Measurements from ENCODE around the gene TMEM175. TPM values are rescaled to one million over a fixed set of nuclear protein-coding genes. Genes with fewer than 3 reads are reported as not detected.

Gene TMEM175
- total and polyA plus RNA-seq, 2 donors (not counting 1 experiment from before 2014, with no cell fraction given), result 44.4 to 432 TPM

DNA sequence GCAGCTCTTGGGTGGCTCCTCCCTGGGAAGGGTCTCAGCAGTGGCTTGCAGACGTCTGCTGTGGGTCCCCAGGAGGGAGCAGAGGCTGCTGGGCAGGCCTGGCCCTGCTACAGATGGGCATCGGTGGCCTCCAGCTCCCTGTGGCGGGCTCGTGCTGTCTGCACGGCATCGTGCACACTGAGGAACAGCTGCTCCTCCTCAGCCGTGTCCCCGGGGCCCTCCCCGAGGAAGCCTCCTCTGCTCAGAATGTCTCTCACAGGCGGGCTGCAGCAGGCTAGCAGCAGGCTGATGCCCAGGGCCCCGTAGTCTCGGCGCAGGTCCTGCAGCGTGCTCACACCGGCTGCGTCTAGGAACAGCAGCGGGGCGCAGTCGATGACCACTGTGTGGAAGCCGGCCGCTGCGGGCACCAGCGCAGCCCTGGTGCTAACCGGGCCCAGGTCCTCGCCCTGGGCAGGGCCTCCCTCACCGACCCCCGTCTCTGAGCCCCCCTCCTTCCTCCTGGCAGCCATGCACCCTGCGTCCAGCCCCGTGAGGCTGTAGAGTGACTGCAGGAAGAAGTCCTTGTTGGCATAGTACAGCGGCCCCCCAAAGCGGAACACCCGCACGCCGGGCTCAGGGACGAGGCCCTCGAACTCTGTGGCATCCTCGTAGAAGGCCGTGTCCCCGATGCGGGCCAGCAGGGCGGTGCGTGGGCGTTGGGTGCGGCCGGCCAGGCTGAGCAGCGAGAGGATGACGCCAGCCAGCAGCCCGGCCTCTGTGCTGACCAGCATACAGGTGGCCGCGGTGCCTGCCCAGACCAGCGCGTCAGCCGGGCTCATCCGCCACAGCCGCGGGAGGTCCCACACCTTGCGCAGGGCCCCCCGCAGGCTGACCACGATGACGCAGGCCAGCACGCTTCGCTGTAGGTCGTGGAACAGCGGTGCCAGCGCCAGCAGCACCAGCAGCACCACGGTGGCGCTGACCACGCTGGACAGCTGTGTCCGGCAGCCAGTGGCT lies 56.8 kb downstream of the TMEM175 start:
- Histone ChIP-seq H3K36me3 (replicated peaks in 1 of 2; ENCODE audit: control extremely low read depth in 1 of 2, control insufficient read depth in 1 of 2, extremely low read depth in 1 of 2, insufficient read depth in 2 of 2, low read length in 1 of 2) (no peaks in the 10 kb centered on the region), H3K9ac (ENCODE audit: low read length) (no peak overlapping the region), H4K20me1 (ENCODE audit: control insufficient read depth, insufficient read depth, low read length, poor library complexity, severe bottlenecking) (peaks cover 14% of the 10 kb centered on the region), H3K27me3 (replicated peaks in 1 of 4; ENCODE audit: control extremely low read depth in 1 of 4, control insufficient read depth in 3 of 4, insufficient read depth in 4 of 4, low read length in 3 of 4) (no peaks in the 10 kb centered on the region), H3K9me3 (ENCODE audit: control extremely low read depth in 1 of 3, control insufficient read depth in 2 of 3, insufficient read depth in 1 of 3, low read length in 2 of 3) (no peaks in the 10 kb centered on the region), H3K79me2 (ENCODE audit: control insufficient read depth, insufficient read depth, low read length) (peaks cover 10% of the 10 kb centered on the region), H3K4me1 (ENCODE audit: control insufficient read depth in 2 of 2, insufficient read depth in 2 of 2, low read length in 2 of 2) (peaks cover 25 to 26% of the 10 kb centered on the region in 2 donors), H3K27ac (ENCODE audit: low read length in 2 of 2) (no peak overlapping the region), H3K4me2 (replicated peaks; ENCODE audit: low read depth, low read length, poor library complexity, severe bottlenecking) (no peak overlapping the region), H2AFZ (ENCODE audit: insufficient read depth, low read depth, low read length, poor library complexity, severe bottlenecking) (no peak overlapping the region), H3K4me3 (ENCODE audit: control extremely low read depth in 1 of 5, extremely low read depth in 1 of 5, insufficient read depth in 1 of 5, low read depth in 2 of 5, low read length in 4 of 5) (no peak overlapping the region)
- intact Hi-C loops (cut with micrococcal nuclease), result loop anchor here (5.0 to 10.0 kb wide), 2 partner anchors 92 to 744 kb away; no protein-coding TSS in a partner anchor
- ATAC-seq (ENCODE audit: low read depth) (no peak), DNase-seq (no peak)
- Mint-ChIP-seq H3K4me1 (peaks cover 26% of the 10 kb centered on the region), H3K27me3 (no peaks in the 10 kb centered on the region), H3K4me3 (no peak overlapping the region), H3K9me3 (ENCODE audit: insufficient read depth) (no peaks in the 10 kb centered on the region), H3K27ac (no peak overlapping the region)
- POLR2A ChIA-PET, result interaction anchor here (0.5 kb wide), 1 partner anchor 174 kb away, joined by 3 read pairs; no protein-coding TSS in a partner anchor
- WGBS (ENCODE audit: insufficient coverage), result 97% methylated on average over 68 of the region's 69 CpGs
- CTCF ChIA-PET, result interaction anchor here (2.5 to 6.7 kb wide), 3 partner anchors 55 to 247 kb away, joined by 23 to 90 read pairs (median 68); partner anchors contain the start of genes GAK and TMEM175
- TF ChIP-seq EZH2 (IDR thresholded peaks at IDR 0.05; ENCODE audit: borderline replicate concordance, insufficient read depth, low read depth, low read length, poor library complexity, severe bottlenecking), result no peak
- TF ChIP-seq, protein P1, sequence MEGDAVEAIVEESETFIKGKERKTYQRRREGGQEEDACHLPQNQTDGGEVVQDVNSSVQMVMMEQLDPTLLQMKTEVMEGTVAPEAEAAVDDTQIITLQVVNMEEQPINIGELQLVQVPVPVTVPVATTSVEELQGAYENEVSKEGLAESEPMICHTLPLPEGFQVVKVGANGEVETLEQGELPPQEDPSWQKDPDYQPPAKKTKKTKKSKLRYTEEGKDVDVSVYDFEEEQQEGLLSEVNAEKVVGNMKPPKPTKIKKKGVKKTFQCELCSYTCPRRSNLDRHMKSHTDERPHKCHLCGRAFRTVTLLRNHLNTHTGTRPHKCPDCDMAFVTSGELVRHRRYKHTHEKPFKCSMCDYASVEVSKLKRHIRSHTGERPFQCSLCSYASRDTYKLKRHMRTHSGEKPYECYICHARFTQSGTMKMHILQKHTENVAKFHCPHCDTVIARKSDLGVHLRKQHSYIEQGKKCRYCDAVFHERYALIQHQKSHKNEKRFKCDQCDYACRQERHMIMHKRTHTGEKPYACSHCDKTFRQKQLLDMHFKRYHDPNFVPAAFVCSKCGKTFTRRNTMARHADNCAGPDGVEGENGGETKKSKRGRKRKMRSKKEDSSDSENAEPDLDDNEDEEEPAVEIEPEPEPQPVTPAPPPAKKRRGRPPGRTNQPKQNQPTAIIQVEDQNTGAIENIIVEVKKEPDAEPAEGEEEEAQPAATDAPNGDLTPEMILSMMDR (IDR thresholded peaks at IDR 0.05), result no peak
